ENCODE data around the gene KAT8. TPM values are rescaled to one million over a fixed set of nuclear protein-coding genes. Genes with fewer than 3 reads are reported as not detected.

Gene KAT8
- total and polyA plus RNA-seq, 2 of the 4 experiments (the other 2 are of a cell fraction): 19.4 to 27.4 TPM

DNA sequence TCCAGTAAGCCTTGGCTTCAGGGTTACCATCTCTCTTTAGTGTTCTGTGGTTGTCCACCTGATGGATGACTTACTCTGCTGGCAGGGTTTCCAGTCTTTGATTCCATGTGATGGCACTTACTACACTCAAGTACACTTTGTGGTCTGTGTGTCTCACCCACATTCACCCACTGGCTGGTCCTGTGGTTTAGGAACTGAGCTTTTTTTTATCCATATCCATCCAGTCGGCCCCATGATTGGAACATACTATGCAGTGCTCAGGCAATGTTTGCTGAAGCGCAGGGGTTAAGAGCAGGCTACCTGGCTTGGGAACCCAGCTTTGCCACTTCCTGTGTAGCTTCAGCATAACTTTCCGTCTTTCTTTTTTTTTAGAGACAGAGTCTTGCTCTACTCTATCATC, 59.7 kb downstream of the KAT8 start:
- Histone ChIP-seq H2BK5ac (ENCODE audit: low read depth, low read length, poor library complexity, severe bottlenecking) (no peak overlapping the region), H3K18ac (ENCODE audit: low read depth, low read length) (no peak overlapping the region), H2BK15ac (ENCODE audit: low read depth, low read length) (no peak overlapping the region), H3K27me3 (ENCODE audit: control insufficient read depth, insufficient read depth, low read length) (no peaks in the 10 kb centered on the region), H3K4me2 (ENCODE audit: low read depth, low read length) (no peak overlapping the region), H3K4me3 (ENCODE audit: insufficient read depth, low read depth, low read length) (no peak overlapping the region), H3K27ac (ENCODE audit: insufficient read depth, low read length) (no peak overlapping the region), H4K8ac (ENCODE audit: low read depth in 2 of 2, low read length in 2 of 2) (no peak overlapping the region), H2AK9ac (replicated peaks; ENCODE audit: low read depth, low read length, poor library complexity) (no peak overlapping the region), H4K91ac (ENCODE audit: insufficient read depth, low read depth, low read length) (no peak overlapping the region), H2BK20ac (ENCODE audit: low read depth, low read length) (no peak overlapping the region), H2AFZ (replicated peaks; ENCODE audit: low read length, poor library complexity) (no peak overlapping the region), H3K9ac (ENCODE audit: low read depth, low read length) (no peak overlapping the region), H2BK120ac (ENCODE audit: low read depth, low read length) (no peak overlapping the region), H3K56ac (ENCODE audit: extremely low read depth, insufficient read depth, low read length) (no peak overlapping the region), H3K4ac (ENCODE audit: low read depth, low read length) (no peak overlapping the region), H3K9me1 (ENCODE audit: insufficient read depth, low read length) (peaks cover 5% of the 10 kb centered on the region; the same call in 1 of the 2 replicates), H3K4me1 (ENCODE audit: control insufficient read depth, insufficient read depth, low read length) (0 out of 2 replicates have a peak, but pooled peaks cover 1% of the 10 kb centered on the region), H2AK5ac (ENCODE audit: low read depth, low read length) (no peak overlapping the region), H3K14ac (replicated peaks; ENCODE audit: low read depth, low read length) (no peak overlapping the region), H4K5ac (ENCODE audit: low read depth, low read length) (no peak overlapping the region), H3K36me3 (ENCODE audit: control insufficient read depth, insufficient read depth, low read length) (peaks cover 5% of the 10 kb centered on the region; the same call in 1 of the 2 replicates), H4K20me1 (ENCODE audit: insufficient read depth, low read length) (peaks cover 25% of the 10 kb centered on the region), H3K23ac (ENCODE audit: low read depth, low read length) (no peak overlapping the region), H3K79me1 (ENCODE audit: low read depth in 1 of 2, low read length in 2 of 2) (peaks cover 0 to 18% of the 10 kb centered on the region in 2 experiments; a peak in 2 of 4 replicates), H3K9me3 (ENCODE audit: control insufficient read depth, insufficient read depth, low read length) (no peaks in the 10 kb centered on the region)
- ChIA-PET CTCF (interaction anchor here (0.9 kb wide), 1 partner anchor 11 kb away, joined by 3 read pairs; no protein-coding TSS in a partner anchor), POLR2A (ENCODE audit: unreplicated experiment) (no interaction called here)
- dilution Hi-C loops (cut with HindIII; ENCODE audit: low sequenced_read_pairs, unreplicated experiment) (no loop called here), in situ Hi-C loops (cut with MboI; ENCODE audit: low sequenced_read_pairs) (no loop called here), intact Hi-C loops (cut with micrococcal nuclease) (no loop called here)
- WGBS, 2 experiments (ENCODE audit: extremely low coverage in 2 of 2, insufficient read length in 1 of 2): 75% methylated on average over 2 of the region's 3 CpGs; no CpG with 5 or more reads in 1 of the 2 experiments
- no TSS peak for BruUV-seq (replicated peaks)
- ATAC-seq (ENCODE audit: low read depth) (no peak), DNase-seq (peak; percentile 59)
- TF ChIP-seq RFX5 (IDR thresholded peaks at IDR 0.05; ENCODE audit: low read depth, low read length) (no peak), MXI1 (IDR thresholded peaks at IDR 0.05; ENCODE audit: borderline replicate concordance, low read depth, low read length) (no peak), BHLHE40 (IDR thresholded peaks at IDR 0.05; ENCODE audit: low read depth, low read length) (no peak), FOS (IDR thresholded peaks at IDR 0.05; ENCODE audit: low read depth, low read length) (no peak)
